Measurements from ENCODE around the gene EDIL3.

- TF ChIP-seq, protein P1, sequence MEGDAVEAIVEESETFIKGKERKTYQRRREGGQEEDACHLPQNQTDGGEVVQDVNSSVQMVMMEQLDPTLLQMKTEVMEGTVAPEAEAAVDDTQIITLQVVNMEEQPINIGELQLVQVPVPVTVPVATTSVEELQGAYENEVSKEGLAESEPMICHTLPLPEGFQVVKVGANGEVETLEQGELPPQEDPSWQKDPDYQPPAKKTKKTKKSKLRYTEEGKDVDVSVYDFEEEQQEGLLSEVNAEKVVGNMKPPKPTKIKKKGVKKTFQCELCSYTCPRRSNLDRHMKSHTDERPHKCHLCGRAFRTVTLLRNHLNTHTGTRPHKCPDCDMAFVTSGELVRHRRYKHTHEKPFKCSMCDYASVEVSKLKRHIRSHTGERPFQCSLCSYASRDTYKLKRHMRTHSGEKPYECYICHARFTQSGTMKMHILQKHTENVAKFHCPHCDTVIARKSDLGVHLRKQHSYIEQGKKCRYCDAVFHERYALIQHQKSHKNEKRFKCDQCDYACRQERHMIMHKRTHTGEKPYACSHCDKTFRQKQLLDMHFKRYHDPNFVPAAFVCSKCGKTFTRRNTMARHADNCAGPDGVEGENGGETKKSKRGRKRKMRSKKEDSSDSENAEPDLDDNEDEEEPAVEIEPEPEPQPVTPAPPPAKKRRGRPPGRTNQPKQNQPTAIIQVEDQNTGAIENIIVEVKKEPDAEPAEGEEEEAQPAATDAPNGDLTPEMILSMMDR (conservative IDR thresholded peaks at IDR 0.05; ENCODE audit: low read length) = no peak
- TF ChIP-seq EZH2phosphoT487 (IDR thresholded peaks at IDR 0.05; ENCODE audit: borderline replicate concordance, low read depth, low read length) = no peak
Observed at GRCh38 chr5:83900306-83900705, 484.4 kb downstream of the EDIL3 start.
